Midbrain (tissue), 1 donor: ENCODE data around the gene CHRNA9.

Experiments used
- DNase-seq: peaks from one replicate; lab custom pipeline; 2025; lab: John Stamatoyannopoulos, UW

The CHRNA9 gene

DNA sequence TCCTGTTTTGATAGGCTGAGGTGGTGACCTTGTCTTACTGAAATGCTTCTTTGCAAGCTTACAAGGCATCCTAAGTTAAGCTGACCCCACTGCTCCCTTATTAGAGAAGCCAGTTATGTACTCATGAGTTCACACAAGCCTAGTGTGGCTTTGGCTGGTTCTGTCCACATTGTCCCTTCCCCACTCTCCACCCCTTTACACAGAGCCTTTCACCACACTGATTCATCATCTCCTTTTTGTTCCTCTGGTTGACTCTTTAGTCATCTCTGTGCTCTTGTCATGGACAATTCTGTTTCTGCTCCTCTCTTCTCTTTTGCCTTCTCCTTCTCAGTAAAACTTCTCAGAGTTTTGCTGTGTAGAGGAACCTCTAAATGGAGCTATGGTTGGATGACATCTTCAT is 4.9 kb downstream of the CHRNA9 start:
- no peak for DNase-seq

DNA sequence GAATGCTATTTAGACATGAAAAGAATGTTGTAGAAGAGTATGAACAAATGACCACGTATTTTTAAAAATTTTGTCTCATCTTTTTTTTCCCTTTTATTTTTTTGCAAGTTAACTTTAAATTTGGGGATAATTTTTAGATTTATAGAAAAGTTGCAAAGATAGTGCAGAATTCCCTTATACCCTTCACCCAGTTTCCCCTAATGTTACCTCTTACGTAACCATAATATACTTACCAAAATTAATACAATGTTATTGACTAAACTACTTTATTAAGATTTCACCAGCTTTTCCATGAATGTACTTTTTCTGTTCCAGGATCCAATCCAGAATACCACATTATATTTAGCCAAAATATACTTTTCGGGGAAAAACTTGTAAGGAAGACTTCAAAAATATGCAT is 12.3 kb downstream of the CHRNA9 start:
- DNase-seq = no peak

DNA sequence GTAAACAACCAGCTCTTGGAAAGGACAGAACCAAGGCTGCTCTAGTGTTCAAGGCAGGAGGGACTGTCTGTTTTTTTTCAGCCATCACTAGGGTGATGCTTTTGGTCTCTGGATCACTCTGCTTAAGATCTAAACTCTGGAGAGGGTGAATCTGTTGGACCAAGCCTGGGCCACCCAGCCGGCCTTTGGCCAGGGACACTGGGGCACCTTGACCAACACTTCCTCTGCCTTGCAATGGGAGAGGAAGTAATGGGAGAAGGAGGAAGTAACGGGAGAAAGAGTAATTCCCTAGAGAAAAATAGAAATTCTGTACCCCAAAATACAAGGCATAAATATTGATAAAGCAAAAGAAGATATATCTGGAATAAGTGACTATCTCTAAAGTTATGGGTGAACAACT is 12.9 kb downstream of the CHRNA9 start:
- no peak for DNase-seq

DNA sequence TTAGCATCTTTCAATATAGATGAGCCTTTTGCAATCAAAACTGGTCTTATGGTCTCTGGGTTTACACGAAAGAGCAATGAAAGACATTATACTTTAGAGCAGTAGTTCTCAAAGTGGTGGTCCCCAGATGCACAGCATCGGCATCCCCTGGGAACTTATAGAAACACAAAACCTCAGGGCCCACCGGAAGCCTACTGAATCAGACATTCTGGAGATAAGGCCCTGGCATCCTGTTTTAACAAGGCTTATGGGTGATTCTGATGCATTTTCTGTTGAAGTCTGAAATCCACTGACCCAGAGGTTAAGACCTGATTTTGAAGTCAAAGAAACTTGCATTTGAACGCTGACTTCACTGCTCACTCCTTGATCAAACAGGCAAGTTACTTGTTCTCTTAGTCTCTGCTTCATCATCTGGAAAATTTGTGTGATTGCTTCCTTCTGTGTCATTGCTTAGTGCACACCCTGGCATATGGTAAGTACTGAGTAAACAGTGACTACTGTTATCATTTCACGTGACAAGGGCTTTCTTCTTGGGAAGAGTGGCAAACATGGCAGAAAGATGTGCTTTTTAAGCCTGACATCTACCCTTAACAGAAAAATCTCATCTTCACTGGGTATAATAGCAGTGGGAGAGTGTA is 14.5 kb downstream of the CHRNA9 start:
- no peak for DNase-seq

DNA sequence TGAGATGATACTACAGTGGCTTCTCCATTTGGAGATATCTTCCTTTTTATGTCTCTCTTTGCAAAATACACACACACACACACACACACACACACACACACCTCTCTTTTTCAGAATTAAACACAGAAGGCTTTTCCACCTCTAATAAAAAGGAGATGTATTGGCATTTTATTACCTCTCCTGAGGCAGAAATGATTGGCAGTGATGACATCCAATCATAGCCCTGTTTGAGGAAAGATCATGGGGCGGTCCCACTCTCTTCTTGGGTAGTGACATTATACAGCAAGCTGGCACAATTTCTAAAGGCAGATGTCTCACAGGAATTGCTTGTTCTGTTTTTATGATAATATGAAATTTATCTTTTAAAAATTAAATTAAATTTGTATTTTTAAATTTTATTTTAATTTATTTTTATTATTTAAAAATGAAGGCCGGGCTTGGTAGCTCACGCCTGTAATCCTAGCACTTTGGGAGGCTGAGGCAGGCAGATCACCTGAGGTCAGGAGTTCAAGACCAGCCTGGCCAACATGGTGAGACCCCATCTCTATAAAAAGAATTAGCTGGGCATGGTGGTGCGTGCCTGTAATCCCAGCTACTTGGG is 15.6 kb downstream of the CHRNA9 start:
- DNase-seq = no peak

DNA sequence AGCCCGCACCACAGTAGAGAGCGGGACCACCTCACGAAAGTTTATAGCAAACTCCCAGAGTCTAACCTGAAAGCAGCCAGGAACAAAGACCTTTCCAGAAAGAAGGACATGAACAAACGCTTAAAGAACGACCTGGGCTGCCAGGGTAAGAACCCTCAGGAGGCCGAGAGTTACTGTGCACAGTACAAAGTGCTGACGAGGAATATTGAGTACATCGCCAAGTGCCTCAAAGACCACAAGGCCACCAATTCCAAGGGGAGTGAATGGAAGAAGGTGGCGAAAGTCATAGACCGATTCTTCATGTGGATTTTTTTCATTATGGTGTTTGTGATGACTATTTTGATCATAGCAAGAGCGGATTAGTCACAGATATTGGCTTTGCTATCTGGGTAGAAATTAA is 19.0 kb downstream of the CHRNA9 start:
- no peak for DNase-seq

DNA sequence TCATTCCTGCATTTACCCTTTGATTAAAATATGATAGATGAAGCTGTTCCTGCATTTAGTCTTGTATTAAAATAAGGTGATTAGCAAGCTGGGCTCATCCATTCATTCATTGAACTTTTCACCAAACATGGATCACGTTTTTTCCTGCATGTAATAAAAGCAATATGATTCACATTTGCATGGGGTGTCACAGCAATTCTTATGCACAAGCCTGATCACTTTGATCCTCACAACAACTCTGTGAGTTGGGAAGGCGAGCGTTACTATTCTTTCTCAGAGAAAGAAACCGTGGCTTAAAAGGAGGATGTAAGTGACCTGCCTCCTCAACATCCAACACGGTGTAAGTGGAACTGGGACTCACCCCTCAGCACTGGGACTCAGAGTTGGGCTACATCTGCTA is 20.0 kb downstream of the CHRNA9 start:
- no peak for DNase-seq

DNA sequence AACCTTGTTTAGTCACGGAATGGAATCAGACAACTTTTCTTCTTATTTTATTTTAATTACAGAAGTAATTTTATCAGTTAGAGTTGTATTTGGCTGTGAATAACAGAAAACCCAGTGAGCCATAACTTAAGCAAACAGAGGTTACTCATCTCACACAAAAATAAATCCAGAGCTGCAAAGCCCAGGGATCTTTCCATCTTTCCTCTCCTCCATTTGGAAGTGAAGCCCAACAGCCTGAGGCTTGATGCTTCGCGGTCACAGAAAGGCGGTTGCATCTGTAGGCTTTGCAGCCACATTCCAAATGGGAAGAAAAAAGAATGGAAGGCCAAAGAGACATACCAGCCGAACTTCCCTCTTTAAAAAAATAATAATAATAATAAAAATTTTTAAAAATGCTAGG is 22.6 kb downstream of the CHRNA9 start:
- DNase-seq = no peak

DNA sequence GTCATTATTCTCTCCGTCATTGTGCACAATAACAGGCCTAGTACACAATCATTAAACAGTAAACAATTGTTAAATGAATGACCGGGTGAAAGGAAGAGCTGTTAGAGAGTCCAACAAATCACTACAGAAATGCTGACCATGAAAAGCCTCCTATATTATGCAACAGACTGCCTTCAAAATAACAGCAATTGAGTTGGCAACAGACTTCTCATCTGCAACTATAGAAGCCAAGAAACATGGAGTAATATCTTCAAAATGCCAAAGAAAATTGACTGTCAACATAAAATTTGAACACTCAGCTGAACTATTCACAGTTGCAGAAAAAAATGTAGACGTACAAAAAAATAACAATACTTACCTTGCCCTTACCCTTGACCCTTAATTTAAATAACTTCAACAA is 26.2 kb downstream of the CHRNA9 start:
- no peak for DNase-seq

DNA sequence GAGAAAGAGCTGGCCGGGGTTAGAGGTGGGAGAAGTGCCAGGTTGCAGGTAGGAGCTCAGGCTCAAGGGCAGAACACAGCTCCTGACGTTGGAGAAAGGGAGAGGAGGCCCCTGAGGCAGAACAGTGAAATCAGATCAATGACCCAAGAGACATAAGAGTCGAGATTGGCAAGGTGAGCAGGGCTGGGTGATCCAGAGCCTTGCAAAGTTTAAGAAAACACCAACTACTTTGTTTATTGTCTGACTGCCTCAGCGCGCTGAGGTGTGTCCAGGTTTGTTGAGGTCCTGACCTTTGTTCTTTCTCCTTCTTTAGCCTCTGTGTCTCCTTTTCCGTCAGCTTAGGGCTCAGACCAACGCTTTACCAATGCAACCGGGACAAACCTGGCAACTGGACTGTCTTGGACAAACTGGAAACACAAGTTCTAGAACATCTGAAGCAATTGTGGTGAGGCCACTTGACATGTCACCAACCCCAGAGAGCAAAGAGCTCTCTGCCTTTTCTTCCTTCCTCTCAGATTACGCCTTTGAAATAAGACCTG is 28.3 kb downstream of the CHRNA9 start:
- no peak for DNase-seq

DNA sequence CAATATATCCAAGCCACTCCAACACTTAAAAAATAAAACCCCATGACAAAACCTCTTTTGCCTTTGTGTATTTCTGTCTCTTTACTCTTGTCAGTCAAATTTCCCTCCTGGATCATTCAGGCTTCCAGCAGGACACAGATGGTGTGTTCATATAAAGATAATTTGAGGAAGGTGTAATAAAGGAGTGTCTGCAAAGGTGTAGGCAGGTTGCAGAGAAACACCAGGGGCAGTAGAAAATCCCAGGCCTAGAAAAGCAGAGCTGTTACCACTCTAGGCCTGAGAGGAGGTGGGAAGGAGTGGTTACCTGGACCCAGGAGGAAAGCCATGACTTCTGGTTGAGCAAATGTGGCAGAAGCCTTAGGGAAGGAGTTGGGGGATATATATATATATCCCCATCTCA is 28.8 kb downstream of the CHRNA9 start:
- DNase-seq = no peak

DNA sequence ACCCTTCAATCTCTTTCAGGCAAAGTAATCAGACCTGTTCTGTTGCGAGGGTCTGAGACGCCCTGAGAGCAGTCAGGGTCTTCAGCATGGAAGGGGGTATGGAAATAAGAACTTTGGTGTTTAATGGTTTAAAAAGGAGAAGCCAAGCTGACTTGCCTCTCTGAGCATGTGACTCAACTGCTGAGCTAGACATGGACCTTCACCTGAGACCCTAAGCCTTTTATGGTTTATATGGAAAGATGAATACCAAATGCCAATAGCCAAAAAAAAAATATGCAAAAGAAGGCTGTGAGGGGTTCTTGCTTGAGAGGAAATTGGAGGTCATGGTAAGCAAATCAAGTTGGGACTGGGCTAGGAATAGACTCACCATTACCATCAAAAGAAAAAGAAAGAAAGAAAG is 30.6 kb downstream of the CHRNA9 start:
- DNase-seq = no peak

DNA sequence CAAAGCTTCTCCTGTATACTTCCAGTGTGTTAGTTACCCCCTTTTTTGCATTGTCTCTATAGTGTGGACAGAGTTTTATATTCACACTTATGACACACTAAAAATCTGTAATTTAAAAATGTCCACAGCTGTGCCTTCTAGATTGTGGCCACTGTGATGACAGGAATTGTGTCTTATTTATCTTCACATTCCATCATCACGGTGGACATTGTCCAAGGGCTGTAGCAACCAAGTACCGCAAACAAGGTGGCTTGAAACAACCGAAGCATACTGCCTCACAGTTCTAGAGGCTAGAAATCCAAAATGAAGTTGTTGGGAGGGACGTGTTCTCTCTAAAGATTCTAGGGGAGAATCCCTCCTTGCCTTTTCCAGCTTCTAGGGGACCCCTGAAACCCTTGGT is 32.3 kb downstream of the CHRNA9 start:
- DNase-seq = no peak

DNA sequence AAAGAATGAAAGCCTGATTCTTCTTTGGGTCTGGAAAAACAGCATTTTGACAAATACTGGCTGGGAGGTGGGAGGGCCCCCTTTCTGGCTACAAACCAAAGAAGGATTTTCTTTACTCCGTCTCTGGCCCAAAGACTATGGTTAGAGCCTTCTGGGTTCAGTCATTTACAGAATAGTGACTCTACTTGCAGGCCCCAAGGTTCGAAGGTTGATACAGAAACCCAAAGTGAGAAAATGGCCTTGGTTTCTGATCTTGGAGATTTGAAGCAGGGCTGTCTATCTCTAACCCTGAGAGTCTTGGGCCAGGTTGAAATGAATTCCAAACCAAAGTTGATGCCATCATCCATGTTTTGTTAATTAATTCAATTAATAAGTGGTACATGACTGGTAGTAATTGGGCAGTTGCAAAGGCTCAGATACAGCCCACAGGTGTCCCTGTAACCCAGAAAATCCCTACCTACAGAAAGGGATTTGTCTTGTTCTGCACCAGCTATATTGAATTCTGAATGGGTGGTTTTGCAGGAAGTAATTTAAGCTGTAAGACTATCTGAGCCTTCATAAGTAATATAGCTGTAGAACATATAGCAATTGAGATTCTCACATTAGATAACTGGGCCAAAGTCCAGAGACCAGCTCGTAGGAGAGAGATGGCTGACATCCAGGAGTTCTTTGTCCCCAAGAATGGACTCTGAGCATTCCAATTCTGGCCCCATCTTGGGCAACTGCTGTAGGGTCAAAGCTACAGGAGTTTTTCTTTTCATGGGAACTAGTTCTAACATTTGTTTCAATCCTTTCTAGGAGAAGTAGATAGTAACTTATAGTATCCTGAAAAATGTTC is 34.5 kb downstream of the CHRNA9 start:
- DNase-seq = no peak

DNA sequence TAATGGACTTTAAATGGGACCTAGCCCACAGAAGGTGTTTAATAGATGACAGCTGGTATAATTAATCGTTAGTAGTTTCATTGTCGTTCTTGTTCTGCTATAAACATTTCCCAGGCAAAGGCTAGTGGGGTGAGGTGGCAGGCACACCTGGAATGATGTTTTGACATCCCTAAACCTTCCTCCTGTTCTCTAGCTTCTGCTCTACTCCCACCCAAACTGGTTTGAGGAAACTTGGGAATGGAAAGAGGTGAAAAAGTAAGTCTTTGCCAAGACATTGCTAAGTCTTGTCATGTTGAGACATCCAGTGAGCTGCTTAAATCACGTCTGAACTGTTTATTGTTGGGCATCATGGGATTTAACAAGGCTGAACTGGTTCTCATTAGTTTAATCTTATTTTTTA is 37.5 kb downstream of the CHRNA9 start:
- DNase-seq = no peak

DNA sequence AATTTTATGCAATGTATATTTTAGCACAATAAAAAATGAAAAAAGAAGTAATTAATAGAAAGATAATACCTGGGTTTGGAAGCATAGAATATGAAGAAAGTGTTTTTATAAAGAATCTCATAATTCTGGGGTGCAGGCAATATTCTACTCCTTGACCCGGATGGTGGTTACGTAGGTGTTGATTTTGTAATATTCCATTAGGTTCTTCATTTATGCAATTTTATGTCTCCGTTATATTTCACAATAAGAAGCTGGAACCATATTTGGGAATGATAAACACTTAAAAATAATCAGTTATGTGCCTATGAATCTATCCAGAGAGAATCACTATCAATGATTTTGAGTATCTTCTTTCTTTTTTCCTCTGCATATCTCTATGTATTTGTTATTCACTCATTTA is 38.5 kb downstream of the CHRNA9 start:
- no peak for DNase-seq

DNA sequence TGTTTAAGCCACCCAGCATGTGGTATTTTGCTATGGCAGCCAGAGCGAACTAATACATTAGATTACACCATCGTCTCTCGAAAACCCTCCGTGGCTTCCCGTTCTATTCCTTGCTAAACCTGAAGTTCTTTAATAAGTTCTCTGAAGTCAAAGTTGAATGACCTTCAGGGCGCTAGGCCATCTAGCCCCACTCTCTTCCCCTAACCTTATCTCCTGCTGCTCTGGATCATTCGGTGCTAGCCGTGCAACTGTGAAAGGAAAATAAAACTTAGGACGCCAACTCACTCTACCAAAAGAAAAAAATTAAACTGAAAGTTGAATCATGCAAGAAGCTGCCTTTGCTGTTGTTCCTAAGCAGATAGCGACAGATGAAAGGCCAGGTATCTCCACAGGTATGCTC is 40.0 kb downstream of the CHRNA9 start:
- DNase-seq = no peak

DNA sequence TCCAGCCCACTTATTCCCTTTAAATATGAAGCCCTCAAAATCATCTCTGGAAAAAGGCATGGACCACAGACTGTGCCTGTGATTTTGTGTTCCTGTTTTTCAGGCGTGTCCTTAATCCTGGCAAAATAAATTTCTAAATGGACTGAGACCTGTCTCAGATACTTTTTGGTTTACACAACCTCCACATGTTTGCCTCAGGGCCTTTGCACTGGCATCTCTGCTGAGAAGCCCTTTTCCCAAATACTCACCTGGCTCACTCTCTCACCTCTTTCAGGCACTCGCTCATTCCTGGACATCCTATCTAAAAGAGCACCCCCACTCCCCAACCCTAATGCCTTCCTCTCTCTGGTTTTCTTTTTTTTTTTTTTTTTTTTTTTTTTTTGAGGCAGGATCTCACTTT is 40.5 kb downstream of the CHRNA9 start:
- no peak for DNase-seq

DNA sequence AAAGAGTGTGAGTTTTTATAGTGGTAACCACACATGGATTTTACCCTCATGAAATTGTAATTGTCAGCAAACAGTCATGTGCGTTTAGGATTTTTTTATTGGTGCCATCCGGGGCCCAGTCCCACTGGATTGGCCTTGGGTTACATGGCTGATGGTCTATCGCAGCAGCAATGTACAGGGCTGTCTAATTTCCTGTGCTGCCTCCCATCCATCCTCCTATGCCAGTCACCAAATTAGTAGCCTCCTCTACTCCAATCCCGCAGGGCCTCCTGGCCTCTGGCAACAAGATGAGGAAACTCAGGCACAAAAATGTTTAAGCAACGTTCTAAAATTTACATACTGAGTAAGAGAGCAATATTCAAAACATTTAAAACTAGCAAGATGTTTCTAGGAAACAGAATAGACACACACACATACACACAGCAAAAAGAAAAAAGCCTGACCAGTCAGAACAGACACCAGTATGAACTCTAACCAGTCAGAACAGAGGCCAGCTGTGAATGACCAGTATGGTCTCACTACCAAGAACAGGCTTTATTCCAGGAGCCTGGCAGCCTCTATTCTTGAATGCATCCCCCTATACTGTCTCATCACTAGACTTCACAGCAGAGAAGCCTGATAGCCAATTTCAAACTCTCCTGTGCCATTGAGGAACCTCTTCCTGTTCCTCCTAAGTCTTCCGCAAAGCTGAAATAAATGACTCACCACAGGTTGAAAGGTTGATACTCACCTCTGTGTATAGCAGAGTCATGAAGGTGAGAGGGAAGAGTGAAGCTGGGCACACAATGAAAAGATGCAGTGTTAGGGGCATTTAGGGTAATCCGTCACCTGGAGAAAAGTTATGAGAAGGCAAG is 42.6 kb downstream of the CHRNA9 start:
- no peak for DNase-seq

DNA sequence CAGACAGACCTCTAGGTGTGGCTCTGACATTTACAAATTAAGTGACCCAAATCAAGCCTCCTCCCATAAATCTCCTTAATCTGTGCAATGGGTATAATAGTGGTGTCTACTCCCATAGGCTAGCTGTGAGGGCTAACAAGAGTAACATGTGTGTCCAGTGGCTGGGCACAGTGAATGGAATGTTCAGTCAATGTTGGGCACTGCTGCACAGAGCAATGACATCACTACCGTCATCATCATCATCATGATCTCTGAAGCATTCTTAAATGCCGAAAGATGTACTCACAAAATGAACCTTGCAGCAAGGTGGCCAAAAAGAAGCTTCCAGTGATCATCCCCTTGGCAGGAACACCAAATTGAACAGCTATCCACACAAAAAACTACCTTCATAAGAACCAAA is 43.5 kb downstream of the CHRNA9 start:
- no peak for DNase-seq

DNA sequence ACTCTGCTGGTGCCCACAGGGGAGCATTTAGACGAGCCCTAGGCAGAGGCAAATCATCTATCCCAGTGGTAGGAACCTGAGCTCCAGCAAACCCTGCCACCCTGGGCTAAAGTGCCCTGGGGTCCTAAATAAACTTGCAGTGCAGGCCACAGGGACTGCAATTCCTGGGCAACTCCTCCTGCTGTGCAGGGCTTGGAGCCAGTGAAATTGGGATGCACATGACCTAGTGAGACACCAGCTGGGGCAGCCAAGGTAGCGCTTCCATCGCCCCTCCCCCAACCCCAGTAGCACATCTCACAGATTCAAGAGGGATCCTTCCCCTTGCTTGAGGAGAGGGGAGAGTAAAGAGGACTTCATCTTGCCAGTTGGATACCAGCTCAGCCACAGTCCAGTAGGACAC is 44.1 kb downstream of the CHRNA9 start:
- no peak for DNase-seq

DNA sequence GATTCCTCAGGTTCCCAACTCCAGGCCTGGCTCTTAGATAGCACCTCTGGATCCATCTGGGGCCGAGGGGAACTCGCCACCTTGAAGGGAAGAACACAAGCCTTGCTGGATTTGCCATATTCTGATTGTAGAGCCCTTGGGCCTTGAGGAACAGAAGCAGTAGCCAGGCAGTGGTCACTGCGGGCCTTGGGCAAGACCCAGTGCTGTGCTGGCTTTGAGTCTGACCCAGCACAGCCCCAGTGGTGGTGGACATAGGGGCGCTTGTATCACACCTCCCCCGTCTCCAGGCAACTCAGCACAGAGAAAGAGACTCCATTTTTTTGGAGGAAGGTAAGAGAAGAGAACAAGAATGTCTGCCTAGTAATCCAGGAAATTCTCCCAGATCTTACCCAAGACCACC is 45.5 kb downstream of the CHRNA9 start:
- DNase-seq = no peak
